CMK (cell line): ENCODE data around the gene CD1C.
"Not testable (repeated sequence)": the region's sequence is repeated elsewhere in the genome, so short reads cannot be mapped to it uniquely, and the experiment has no call there.

Experiments
- DNase-seq: peaks from one replicate; pipeline ENCODE4 v3.0.0-alpha.2; 2010; ENCODE audit warnings: low read depth

The CD1C gene

GRCh38 chr1:158289811-158290210 is at the start of gene CD1C:
TSS of gene CD1C (plus strand) at chr1:158289923. CDS start at chr1:158290065, 142 bp downstream.
- no peak for DNase-seq

DNA sequence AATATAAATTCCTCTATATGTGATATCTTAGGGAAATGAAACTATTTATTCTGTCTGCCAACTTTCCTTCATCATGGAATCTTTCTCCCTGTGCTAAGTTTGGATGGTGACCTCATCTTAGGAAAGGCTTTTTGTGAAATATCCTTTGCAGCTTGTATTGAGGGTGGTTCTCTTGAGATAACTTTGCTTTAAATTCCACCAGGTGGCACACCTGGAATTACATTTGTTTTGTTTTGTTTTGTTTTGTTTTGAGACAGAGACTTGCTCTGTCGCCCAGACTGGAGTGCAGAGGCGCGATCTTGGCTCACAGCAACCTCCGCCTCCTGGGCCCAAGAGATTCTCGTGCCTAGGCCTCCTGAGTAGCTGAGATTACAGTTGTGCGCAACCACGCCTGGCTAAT is 43.1 kb upstream of the CD1C start:
- no peak for DNase-seq

- DNase-seq = peak; percentile 42
Observed at GRCh38 chr1:158248118-158248517, 41.6 kb upstream of the CD1C start.

GRCh38 chr1:158248771-158249170 is 41.0 kb upstream of the CD1C start:
- peak; percentile 35 for DNase-seq

GRCh38 chr1:158249646-158250045 is 40.1 kb upstream of the CD1C start:
- DNase-seq = no peak

DNA sequence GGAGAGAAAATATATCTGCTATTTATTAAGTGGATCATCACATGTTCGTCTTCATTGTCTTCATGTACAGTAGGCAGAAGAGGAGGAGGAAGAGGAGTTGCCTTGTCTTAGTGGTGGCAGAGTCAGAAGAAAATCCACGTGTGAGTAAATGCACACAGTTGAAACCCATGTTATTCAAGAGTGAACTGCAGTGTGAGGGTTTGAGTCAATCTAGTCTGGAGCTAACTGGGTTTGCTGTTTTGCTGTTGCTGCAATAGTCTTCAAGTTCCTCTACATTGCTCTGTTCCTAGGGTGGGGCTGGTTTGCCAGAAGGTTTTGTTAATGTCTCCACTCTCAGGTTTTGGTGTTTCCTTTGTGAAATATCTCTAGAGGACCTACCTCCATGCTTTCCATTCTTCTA is 38.6 kb upstream of the CD1C start:
- no peak for DNase-seq

DNA sequence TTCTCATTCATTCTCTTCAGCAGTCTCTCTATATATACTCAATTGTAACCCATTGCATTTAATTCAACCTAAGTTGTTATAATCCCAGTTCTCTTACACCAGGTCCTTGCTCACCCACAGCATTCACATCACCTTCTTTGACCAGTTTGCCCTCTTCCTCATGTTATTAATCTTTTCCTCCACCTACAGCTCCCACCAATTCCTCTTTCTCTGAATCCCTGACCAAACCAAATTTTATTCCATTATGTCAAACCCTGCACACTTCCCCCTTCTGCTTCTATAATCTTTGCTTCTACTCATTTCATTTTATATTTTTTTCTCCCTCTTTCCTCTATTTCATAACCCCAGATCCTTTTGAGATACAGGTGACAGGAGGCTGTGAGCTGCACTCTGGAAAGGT is 34.1 kb upstream of the CD1C start:
- no peak for DNase-seq

- DNase-seq = not testable (repeated sequence)
Observed at GRCh38 chr1:158256747-158257146, 33.0 kb upstream of the CD1C start.

- DNase-seq = no peak
Observed at GRCh38 chr1:158257888-158258287, 31.8 kb upstream of the CD1C start.

DNA sequence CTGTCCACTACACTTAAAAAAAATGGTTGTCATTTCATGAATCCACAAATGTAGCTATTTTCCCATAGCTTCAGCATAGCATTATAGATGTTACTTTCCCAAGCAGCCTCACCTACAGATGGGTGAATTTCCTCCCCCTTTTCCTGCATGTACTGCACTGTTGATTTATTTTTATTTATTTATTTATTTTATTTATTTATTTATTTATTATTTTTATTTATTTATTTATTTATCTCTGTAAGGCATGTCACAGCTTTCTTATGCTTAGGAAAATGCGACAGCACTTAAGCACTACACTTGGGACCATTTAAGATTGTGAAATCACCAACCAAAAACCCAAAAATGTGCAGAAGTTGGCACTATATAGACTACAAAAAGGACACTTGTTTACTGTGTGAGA is 30.6 kb upstream of the CD1C start:
- no peak for DNase-seq

DNA sequence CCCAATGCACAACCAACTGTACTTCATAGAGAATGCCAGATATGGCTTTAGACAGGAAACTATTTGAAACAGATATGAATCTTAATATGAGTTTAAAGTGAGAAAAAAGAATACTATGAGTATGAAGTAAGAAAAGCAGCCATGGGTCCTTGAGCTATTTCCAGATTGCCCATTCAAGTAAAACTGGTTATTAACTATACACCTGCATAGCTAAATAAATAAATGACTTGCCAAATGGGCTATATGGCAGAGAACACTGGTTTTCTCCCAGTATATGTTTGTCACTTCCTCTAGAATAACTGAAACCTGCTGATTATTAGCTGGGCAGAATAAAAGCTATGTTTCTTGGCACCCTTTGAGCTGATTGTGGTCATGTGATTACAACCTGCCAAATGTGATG is 17.0 kb upstream of the CD1C start:
- no peak for DNase-seq

DNA sequence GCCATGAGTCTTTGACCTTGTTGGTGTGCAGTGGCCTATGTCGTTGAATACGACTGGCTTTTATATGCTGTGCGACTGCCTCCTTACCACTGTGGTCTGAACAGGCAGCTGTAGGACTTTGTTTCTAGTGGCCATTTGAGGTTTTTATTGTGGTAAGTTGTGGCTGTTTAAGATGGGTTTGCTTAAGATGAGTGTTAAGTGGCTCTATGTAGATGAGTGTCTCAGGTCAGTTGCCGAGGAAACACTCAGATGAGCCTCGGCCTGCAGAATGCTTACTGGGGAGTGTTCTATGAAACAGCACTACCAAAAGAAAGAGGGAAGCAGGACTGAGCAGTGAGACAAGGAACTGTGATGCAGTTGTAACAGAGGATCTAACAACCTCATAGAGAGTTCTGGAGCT is 14.9 kb upstream of the CD1C start:
- DNase-seq = no peak

- DNase-seq = not testable (repeated sequence)
Observed at GRCh38 chr1:158282421-158282820, 7.3 kb upstream of the CD1C start.

GRCh38 chr1:158283965-158284364 is 5.8 kb upstream of the CD1C start:
- no peak for DNase-seq

GRCh38 chr1:158285756-158286241 is 3.9 kb upstream of the CD1C start:
- peak; percentile 60 for DNase-seq

DNA sequence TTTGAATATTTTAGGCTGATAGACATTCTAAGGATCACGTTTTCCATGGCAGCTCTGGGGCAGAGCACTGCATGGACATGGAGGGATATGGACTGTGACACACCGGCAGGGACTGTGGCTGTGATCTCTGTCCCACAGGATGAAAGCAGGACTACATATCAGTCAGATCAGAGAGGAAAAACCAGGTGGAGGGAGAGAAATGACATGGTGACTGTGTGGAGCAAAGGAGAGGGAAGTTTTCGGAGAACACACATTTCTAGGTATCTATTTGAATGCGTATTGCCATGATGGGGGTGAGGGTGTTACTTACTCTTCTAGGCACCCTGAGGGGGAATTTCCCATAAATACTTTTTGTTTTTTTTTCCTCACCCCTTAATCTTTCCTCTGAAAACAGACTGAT is 3.2 kb upstream of the CD1C start:
- DNase-seq = no peak

GRCh38 chr1:158286941-158287346 is 2.8 kb upstream of the CD1C start:
- DNase-seq = no peak

- peak; percentile 8 for DNase-seq
Observed at GRCh38 chr1:158290321-158290844, 660 bp downstream of the CD1C start.

- no peak for DNase-seq
Observed at GRCh38 chr1:158295791-158296190, 6.1 kb downstream of the CD1C start.

DNA sequence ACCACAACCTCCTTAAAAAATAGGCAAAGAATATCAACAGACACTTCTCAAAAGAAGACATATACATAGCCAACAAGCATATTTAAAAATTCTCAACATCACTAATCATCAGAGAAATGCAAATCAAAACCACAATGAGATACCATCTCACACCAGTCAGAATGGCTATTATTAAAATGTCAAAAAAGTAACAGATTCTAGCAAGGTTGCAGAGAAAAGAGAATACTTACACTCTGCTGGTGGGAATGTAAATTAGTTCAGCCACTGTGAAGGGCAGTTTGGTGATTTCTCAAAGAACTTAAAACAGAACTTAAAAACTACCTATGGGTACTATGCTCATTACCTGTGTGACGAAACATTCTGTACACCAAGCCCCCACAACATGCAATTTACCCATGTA is 20.9 kb downstream of the CD1C start:
- no peak for DNase-seq

- DNase-seq = no peak
Observed at GRCh38 chr1:158311066-158311465, 21.3 kb downstream of the CD1C start.

DNA sequence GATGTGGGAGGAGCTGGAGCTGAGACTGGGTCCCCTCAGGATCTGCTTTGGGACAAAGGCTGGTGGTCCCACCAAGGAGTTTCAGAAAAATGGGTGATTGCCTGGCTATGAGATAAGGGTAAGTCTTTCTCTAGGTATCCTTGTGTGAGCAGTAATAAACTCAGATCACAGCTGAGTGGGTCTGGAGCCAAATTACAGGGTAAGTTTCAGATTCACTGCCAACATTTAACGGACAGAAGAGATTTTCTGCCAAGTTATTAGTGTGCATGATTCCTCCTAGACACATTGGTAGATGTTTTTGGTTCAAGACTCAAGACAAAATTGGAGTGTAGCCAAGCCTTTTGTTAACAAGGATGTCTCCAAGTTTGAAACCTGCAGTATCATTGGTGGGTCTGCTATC is 34.1 kb downstream of the CD1C start:
- no peak for DNase-seq

GRCh38 chr1:158324395-158324794 is 34.7 kb downstream of the CD1C start:
- no peak for DNase-seq

- DNase-seq = no peak
Observed at GRCh38 chr1:158327481-158327880, 37.8 kb downstream of the CD1C start.

DNA sequence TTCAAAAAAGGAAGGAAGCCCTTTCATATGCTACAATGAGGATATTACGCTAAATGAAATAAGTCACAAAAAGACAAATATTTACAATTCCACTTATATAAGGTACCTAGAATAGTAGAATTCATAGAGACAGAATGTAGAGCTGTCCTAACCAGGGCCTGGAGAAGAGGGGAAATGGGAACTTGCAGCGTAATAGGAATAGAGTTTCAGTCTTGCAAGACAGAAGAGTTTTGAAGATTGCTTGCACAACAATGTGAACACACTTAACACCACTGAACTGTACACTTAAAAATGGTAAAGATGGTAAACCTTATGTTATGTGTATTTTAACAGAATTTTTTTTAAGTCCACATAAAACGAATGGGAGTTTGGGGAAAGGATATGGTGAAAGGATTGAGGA is 38.7 kb downstream of the CD1C start:
- no peak for DNase-seq
